HEK293 (cell line): ENCODE data around the gene TIAL1.

Source experiments
- CTCF ChIA-PET: fragments of 350-600 bp; formaldehyde crosslinking; extraction: SDS; loops from one replicate; lab custom pipeline; 2021; ENCODE audit warnings: antibody characterized with exemption; lab: Yijun Ruan, JAX
- POLR2A ChIA-PET: fragments of 300-600 bp; formaldehyde crosslinking; extraction: SDS; loops from one replicate; lab custom pipeline; 2020; ENCODE audit warnings: antibody characterized with exemption, inconsistent platforms; lab: Yijun Ruan, JAX
- H3K27ac ChIP-seq: fragments of 200-500 bp; sonication (Bioruptor generic); 2 replicates; pipeline ENCODE4 v1.5.1; 2014; ENCODE audit warnings: low read depth, low read length, control low read depth, inconsistent platforms; ENCODE audit errors: extremely low read depth
- H3K36me3 ChIP-seq, 2 experiments: fragments of 200-500 bp in 1 of 2; sonication (Bioruptor generic) in 1 of 2; 1 replicate in 1 of 2; 2 replicates in 1 of 2; pipeline ENCODE4 v1.5.1; 2014 to 2017; ENCODE audit warnings: inconsistent platforms in 2 of 2, low read length in 2 of 2; ENCODE audit not compliant: control insufficient read depth in 2 of 2, insufficient read depth in 1 of 2
- H3K4me1 ChIP-seq: fragments of 200-500 bp; sonication (Bioruptor generic); 2 replicates; pipeline ENCODE4 v1.5.1; 2014; ENCODE audit warnings: mild to moderate bottlenecking, low read length, inconsistent platforms; ENCODE audit not compliant: control insufficient read depth, insufficient read depth
- H3K4me3 ChIP-seq: 2 replicates; pipeline ENCODE4 v1.5.1; 2011; ENCODE audit warnings: low read depth, mild to moderate bottlenecking, control low read depth, low read length, moderate library complexity
- H3K9me3 ChIP-seq: fragments of 200-500 bp; sonication (Bioruptor generic); 2 replicates; pipeline ENCODE4 v1.5.1; 2014; ENCODE audit warnings: low read depth, low read length, inconsistent platforms; ENCODE audit not compliant: control insufficient read depth, insufficient read depth
- GLI4 ChIP-seq: fragments of 450-650 bp; formaldehyde crosslinking; IDR thresholded peaks from 2 replicates; pipeline ENCODE4 v1.5.1; 2016; ENCODE audit warnings: missing biosample characterization, missing genetic modification characterization
- GLIS1 ChIP-seq: fragments of 450-650 bp; formaldehyde crosslinking; IDR thresholded peaks from 2 replicates; pipeline ENCODE4 v1.5.1; 2016; ENCODE audit warnings: missing biosample characterization, missing genetic modification characterization
- TCF7L2 ChIP-seq: IDR thresholded peaks from 2 replicates; pipeline ENCODE4 v1.6.1; 2011; ENCODE audit warnings: low read depth, mild to moderate bottlenecking, inconsistent platforms, low read length, moderate library complexity, borderline replicate concordance
- ZFHX2 ChIP-seq: fragments of 450-650 bp; formaldehyde crosslinking; conservative IDR thresholded peaks from 2 replicates; pipeline ENCODE4 v1.5.1; 2016; ENCODE audit warnings: missing biosample characterization, missing genetic modification characterization
- ZFP3 ChIP-seq: fragments of 450-650 bp; formaldehyde crosslinking; IDR thresholded peaks from 2 replicates; pipeline ENCODE4 v1.5.1; 2016; ENCODE audit warnings: low read depth, missing biosample characterization, missing genetic modification characterization
- ZNF10 ChIP-seq: fragments of 450-650 bp; formaldehyde crosslinking; IDR thresholded peaks from 2 replicates; pipeline ENCODE4 v1.5.1; 2017; ENCODE audit warnings: missing biosample characterization, missing genetic modification characterization
- ZNF140 ChIP-seq: fragments of 450-650 bp; formaldehyde crosslinking; IDR thresholded peaks from 2 replicates; pipeline ENCODE4 v1.5.1; 2016; ENCODE audit warnings: missing biosample characterization, missing genetic modification characterization
- ZNF324 ChIP-seq: fragments of 450-650 bp; formaldehyde crosslinking; IDR thresholded peaks from 2 replicates; pipeline ENCODE4 v1.5.1; 2016; ENCODE audit warnings: missing biosample characterization, missing genetic modification characterization
- ZNF350 ChIP-seq: fragments of 450-650 bp; formaldehyde crosslinking; IDR thresholded peaks from 2 replicates; pipeline ENCODE4 v1.5.0; 2017; ENCODE audit warnings: missing biosample characterization, mild to moderate bottlenecking, missing genetic modification characterization
- ZNF426 ChIP-seq: fragments of 450-650 bp; formaldehyde crosslinking; IDR thresholded peaks from 2 replicates; pipeline ENCODE4 v1.5.1; 2017; ENCODE audit warnings: missing biosample characterization, missing genetic modification characterization, mild to moderate bottlenecking, inconsistent platforms, moderate library complexity
- ZNF473 ChIP-seq: fragments of 450-650 bp; formaldehyde crosslinking; IDR thresholded peaks from 2 replicates; pipeline ENCODE4 v1.5.1; 2017; ENCODE audit warnings: missing biosample characterization, missing genetic modification characterization
- ZNF514 ChIP-seq: fragments of 450-650 bp; formaldehyde crosslinking; IDR thresholded peaks from 2 replicates; pipeline ENCODE4 v1.5.1; 2016; ENCODE audit warnings: missing biosample characterization, missing genetic modification characterization
- ZNF596 ChIP-seq: fragments of 450-650 bp; IDR thresholded peaks from 2 replicates; pipeline ENCODE4 v1.5.0; 2018; ENCODE audit warnings: missing biosample characterization, mild to moderate bottlenecking, missing genetic modification characterization, moderate library complexity
- ZSCAN30 ChIP-seq: fragments of 450-650 bp; IDR thresholded peaks from 2 replicates; pipeline ENCODE4 v1.5.1; 2018; ENCODE audit warnings: missing biosample characterization, mild to moderate bottlenecking, missing genetic modification characterization, moderate library complexity
- ZSCAN4 ChIP-seq: fragments of 450-650 bp; formaldehyde crosslinking; IDR thresholded peaks from 2 replicates; pipeline ENCODE4 v1.5.1; 2017; ENCODE audit warnings: missing biosample characterization, missing genetic modification characterization
- TF ChIP-seq, protein P1 (sequence below): fragments of 450-650 bp; formaldehyde crosslinking; IDR thresholded peaks from 2 replicates; pipeline ENCODE4 v1.5.1; 2017; ENCODE audit warnings: missing biosample characterization, missing genetic modification characterization
- TF ChIP-seq, protein P2 (sequence below): fragments of 450-650 bp; IDR thresholded peaks from 2 replicates; pipeline ENCODE4 v1.5.1; 2018; ENCODE audit warnings: missing biosample characterization, mild to moderate bottlenecking, missing genetic modification characterization
- TF ChIP-seq, protein P3 (sequence below): fragments of 450-650 bp; formaldehyde crosslinking; IDR thresholded peaks from 2 replicates; pipeline ENCODE4 v1.5.1; 2017; ENCODE audit warnings: missing biosample characterization, missing genetic modification characterization
- TF ChIP-seq, protein P4 (sequence below): fragments of 450-650 bp; formaldehyde crosslinking; IDR thresholded peaks from 2 replicates; pipeline ENCODE4 v1.5.1; 2016; ENCODE audit warnings: missing biosample characterization, missing genetic modification characterization
- TF ChIP-seq, protein P5 (sequence below): fragments of 450-650 bp; formaldehyde crosslinking; IDR thresholded peaks from 2 replicates; pipeline ENCODE4 v1.5.1; 2016; ENCODE audit warnings: missing biosample characterization, missing genetic modification characterization

The TIAL1 gene

DNA sequence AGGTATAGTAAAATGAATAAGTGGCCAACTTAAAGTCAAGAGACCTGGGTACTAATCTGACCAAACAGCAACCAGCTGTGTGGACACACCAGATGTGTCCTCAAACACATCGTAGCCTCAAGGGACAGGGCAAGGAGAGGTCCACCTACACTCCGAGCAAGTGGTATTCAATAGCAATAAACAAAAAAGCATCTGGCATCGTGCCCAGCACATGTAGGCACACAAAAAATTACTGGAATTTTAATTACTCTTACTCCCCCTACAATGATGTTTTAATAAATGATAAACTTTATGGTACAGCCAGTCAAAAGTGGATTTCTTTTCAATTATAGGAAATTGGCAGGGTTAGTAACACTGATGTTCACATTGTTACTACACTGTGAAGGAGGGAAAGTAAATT lies 50.8 kb downstream of the TIAL1 start (continued):
- TF ChIP-seq, protein P1, sequence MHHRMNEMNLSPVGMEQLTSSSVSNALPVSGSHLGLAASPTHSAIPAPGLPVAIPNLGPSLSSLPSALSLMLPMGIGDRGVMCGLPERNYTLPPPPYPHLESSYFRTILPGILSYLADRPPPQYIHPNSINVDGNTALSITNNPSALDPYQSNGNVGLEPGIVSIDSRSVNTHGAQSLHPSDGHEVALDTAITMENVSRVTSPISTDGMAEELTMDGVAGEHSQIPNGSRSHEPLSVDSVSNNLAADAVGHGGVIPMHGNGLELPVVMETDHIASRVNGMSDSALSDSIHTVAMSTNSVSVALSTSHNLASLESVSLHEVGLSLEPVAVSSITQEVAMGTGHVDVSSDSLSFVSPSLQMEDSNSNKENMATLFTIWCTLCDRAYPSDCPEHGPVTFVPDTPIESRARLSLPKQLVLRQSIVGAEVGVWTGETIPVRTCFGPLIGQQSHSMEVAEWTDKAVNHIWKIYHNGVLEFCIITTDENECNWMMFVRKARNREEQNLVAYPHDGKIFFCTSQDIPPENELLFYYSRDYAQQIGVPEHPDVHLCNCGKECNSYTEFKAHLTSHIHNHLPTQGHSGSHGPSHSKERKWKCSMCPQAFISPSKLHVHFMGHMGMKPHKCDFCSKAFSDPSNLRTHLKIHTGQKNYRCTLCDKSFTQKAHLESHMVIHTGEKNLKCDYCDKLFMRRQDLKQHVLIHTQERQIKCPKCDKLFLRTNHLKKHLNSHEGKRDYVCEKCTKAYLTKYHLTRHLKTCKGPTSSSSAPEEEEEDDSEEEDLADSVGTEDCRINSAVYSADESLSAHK = no peak
- TF ChIP-seq, protein P2, sequence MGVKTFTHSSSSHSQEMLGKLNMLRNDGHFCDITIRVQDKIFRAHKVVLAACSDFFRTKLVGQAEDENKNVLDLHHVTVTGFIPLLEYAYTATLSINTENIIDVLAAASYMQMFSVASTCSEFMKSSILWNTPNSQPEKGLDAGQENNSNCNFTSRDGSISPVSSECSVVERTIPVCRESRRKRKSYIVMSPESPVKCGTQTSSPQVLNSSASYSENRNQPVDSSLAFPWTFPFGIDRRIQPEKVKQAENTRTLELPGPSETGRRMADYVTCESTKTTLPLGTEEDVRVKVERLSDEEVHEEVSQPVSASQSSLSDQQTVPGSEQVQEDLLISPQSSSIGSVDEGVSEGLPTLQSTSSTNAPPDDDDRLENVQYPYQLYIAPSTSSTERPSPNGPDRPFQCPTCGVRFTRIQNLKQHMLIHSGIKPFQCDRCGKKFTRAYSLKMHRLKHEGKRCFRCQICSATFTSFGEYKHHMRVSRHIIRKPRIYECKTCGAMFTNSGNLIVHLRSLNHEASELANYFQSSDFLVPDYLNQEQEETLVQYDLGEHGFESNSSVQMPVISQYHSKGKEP (tag by site-specific recombination) = no peak
- no peak for TF ChIP-seq ZNF473
- TF ChIP-seq, protein P3, sequence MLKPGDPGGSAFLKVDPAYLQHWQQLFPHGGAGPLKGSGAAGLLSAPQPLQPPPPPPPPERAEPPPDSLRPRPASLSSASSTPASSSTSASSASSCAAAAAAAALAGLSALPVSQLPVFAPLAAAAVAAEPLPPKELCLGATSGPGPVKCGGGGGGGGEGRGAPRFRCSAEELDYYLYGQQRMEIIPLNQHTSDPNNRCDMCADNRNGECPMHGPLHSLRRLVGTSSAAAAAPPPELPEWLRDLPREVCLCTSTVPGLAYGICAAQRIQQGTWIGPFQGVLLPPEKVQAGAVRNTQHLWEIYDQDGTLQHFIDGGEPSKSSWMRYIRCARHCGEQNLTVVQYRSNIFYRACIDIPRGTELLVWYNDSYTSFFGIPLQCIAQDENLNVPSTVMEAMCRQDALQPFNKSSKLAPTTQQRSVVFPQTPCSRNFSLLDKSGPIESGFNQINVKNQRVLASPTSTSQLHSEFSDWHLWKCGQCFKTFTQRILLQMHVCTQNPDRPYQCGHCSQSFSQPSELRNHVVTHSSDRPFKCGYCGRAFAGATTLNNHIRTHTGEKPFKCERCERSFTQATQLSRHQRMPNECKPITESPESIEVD (tag by site-specific recombination) = peak; percentile 67
- no peak for TF ChIP-seq ZSCAN30
- TF ChIP-seq ZNF596 (tag by site-specific recombination) = no peak
- no peak for TF ChIP-seq ZNF514
- TF ChIP-seq TCF7L2 = no peak
- TF ChIP-seq ZFP3 (tag by site-specific recombination) = no peak
- no peak for TF ChIP-seq ZNF324 (tag by site-specific recombination)
- TF ChIP-seq ZNF140 (tag by site-specific recombination) = no peak
- no peak for TF ChIP-seq ZNF426 (tag by site-specific recombination)
- TF ChIP-seq ZFHX2 (tag by site-specific recombination) = peak; percentile 65
- TF ChIP-seq GLIS1 (tag by site-specific recombination) = no peak
- no peak for TF ChIP-seq ZNF350 (tag by site-specific recombination)

DNA sequence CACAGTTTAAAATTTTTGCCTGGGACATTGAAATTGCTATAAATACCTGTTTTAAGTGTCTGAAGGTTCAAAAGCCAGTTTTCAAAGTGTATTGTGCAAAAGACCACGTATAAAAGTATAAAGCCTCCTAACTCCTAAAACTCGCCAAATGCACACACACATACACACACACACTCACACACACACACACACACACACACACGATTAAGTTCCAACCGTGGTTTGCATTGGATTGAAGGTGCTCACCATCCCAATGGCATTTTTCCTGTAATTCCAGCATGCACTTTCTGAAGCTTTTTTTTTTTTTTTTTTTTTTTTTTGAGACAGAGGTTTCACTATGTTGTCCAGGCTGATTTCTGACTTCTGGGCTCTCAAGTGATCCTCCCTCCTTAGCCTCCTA lies 51.5 kb downstream of the TIAL1 start:
- H3K4me1 ChIP-seq = peaks cover 3% of the 10 kb centered on the region; the same call in 1 of the 2 replicates
- POLR2A ChIA-PET = no interaction called here
- TF ChIP-seq ZNF10 (tag by site-specific recombination) (no peak), GLI4 (tag by site-specific recombination) (0 out of 2 replicates have a peak, but pooled peaks have one; percentile 40), ZSCAN4 (tag by site-specific recombination) (peak; percentile 94)
- TF ChIP-seq, protein P4, sequence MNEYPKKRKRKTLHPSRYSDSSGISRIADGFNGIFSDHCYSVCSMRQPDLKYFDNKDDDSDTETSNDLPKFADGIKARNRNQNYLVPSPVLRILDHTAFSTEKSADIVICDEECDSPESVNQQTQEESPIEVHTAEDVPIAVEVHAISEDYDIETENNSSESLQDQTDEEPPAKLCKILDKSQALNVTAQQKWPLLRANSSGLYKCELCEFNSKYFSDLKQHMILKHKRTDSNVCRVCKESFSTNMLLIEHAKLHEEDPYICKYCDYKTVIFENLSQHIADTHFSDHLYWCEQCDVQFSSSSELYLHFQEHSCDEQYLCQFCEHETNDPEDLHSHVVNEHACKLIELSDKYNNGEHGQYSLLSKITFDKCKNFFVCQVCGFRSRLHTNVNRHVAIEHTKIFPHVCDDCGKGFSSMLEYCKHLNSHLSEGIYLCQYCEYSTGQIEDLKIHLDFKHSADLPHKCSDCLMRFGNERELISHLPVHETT (tag by site-specific recombination) = peak; percentile 57; the same call in 1 of the 2 replicates
- TF ChIP-seq, protein P5, sequence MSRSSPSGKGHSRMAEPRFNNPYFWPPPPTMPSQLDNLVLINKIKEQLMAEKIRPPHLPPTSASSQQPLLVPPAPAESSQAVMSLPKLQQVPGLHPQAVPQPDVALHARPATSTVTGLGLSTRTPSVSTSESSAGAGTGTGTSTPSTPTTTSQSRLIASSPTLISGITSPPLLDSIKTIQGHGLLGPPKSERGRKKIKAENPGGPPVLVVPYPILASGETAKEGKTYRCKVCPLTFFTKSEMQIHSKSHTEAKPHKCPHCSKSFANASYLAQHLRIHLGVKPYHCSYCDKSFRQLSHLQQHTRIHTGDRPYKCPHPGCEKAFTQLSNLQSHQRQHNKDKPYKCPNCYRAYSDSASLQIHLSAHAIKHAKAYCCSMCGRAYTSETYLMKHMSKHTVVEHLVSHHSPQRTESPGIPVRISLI (tag by site-specific recombination) = peak; percentile 95
- H3K4me3 ChIP-seq = no peak overlapping the region
- no peaks in the 10 kb centered on the region for H3K36me3 ChIP-seq
- CTCF ChIA-PET = interaction anchor here (0.9 kb wide), 1 partner anchor 18 kb away, joined by 4 read pairs; no protein-coding TSS in a partner anchor
- H3K27ac ChIP-seq = no peak overlapping the region
- H3K9me3 ChIP-seq = no peaks in the 10 kb centered on the region
